GM21576 (cell line): ENCODE results near the gene NOP9.
"Not testable (repeated sequence)": the region's sequence is repeated elsewhere in the genome, so short reads cannot be mapped to it uniquely, and the experiment has no call there.

Experiments used
- ATAC-seq: cut with Tn5 transposase; IDR thresholded peaks from one replicate; pipeline ENCODE4 v1.9.1; 2021; ENCODE audit warnings: mild to moderate bottlenecking, moderate library complexity; ENCODE audit not compliant: unreplicated experiment

Gene NOP9

GRCh38 chr14:24342889-24343288 lies 43.2 kb downstream of the NOP9 start:
- no peak for ATAC-seq

GRCh38 chr14:24343795-24344660 lies 44.4 kb downstream of the NOP9 start:
- no peak for ATAC-seq

GRCh38 chr14:24347134-24347533 lies 47.5 kb downstream of the NOP9 start:
- no peak for ATAC-seq

- no peak for ATAC-seq
Observed at GRCh38 chr14:24348186-24348585, 48.5 kb downstream of the NOP9 start.

- ATAC-seq: no peak
Observed at GRCh38 chr14:24349742-24350141, 50.1 kb downstream of the NOP9 start.

GRCh38 chr14:24351517-24351916 lies 51.9 kb downstream of the NOP9 start:
- ATAC-seq: no peak

- no peak for ATAC-seq
Observed at GRCh38 chr14:24353559-24354481, 54.2 kb downstream of the NOP9 start.

- not testable (repeated sequence) for ATAC-seq
Observed at GRCh38 chr14:24354482-24354825, 54.8 kb downstream of the NOP9 start.

GRCh38 chr14:24355009-24355408 lies 55.4 kb downstream of the NOP9 start:
- no peak for ATAC-seq

- ATAC-seq: no peak
Observed at GRCh38 chr14:24356208-24356607, 56.6 kb downstream of the NOP9 start.
